ENCODE measurements around the gene NDOR1.

The NDOR1 gene

GRCh38 chr9:137217276-137218211 is 12.0 kb downstream of the NDOR1 start:
- no peak for TF ChIP-seq CTCF (IDR thresholded peaks at IDR 0.05; ENCODE audit: low read length, missing control alignments)
- DNase-seq (ENCODE audit: low read depth), result no peak
- H3K4me3 ChIP-seq (replicated peaks; ENCODE audit: low read depth, low read length), result no peak overlapping the region

GRCh38 chr9:137218212-137218753 is 12.8 kb downstream of the NDOR1 start:
- H3K4me3 ChIP-seq (replicated peaks; ENCODE audit: low read depth, low read length), result no peak overlapping the region
- no peak for TF ChIP-seq CTCF (IDR thresholded peaks at IDR 0.05; ENCODE audit: low read length, missing control alignments)
- DNase-seq (ENCODE audit: low read depth), result no peak

- no peak overlapping the region for H3K4me3 ChIP-seq (replicated peaks; ENCODE audit: low read depth, low read length)
- TF ChIP-seq CTCF (IDR thresholded peaks at IDR 0.05; ENCODE audit: low read length, missing control alignments), result no peak
- DNase-seq (ENCODE audit: low read depth), result peak; percentile 60
Measured at GRCh38 chr9:137218754-137219271, 13.3 kb downstream of the NDOR1 start.

GRCh38 chr9:137219757-137220316 is 14.3 kb downstream of the NDOR1 start:
- H3K4me3 ChIP-seq (replicated peaks; ENCODE audit: low read depth, low read length), result no peak overlapping the region
- DNase-seq (ENCODE audit: low read depth), result no peak
- no peak for TF ChIP-seq CTCF (IDR thresholded peaks at IDR 0.05; ENCODE audit: low read length, missing control alignments)

GRCh38 chr9:137220317-137221094 is 15.0 kb downstream of the NDOR1 start:
- H3K4me3 ChIP-seq (replicated peaks; ENCODE audit: low read depth, low read length), result no peak overlapping the region
- TF ChIP-seq CTCF (IDR thresholded peaks at IDR 0.05; ENCODE audit: low read length, missing control alignments), result no peak
- DNase-seq (ENCODE audit: low read depth), result no peak

GRCh38 chr9:137221095-137221505 is 15.6 kb downstream of the NDOR1 start:
- no peak for DNase-seq (ENCODE audit: low read depth)
- TF ChIP-seq CTCF (IDR thresholded peaks at IDR 0.05; ENCODE audit: low read length, missing control alignments), result no peak
- no peak overlapping the region for H3K4me3 ChIP-seq (replicated peaks; ENCODE audit: low read depth, low read length)

Data from fibroblast of pulmonary artery (primary cell).